OCI-LY7 (cell line): ENCODE measurements around the gene MAST2. TPM values are rescaled to one million over a fixed set of nuclear protein-coding genes. Genes with fewer than 3 reads are reported as not detected.
"Not testable (repeated sequence)": the region's sequence is repeated elsewhere in the genome, so short reads cannot be mapped to it uniquely, and the experiment has no call there.

ENCODE experiments used
- BruUV-seq: library from RNA; stranded (reverse); fragments of 400-500 nt; replicated peaks from 2 replicates; lab custom pipeline; 2021; lab: Mats Ljungman, UMichigan
- CTCF ChIA-PET: fragments of 300-600 bp; sonication (Branson Sonifier 250); formaldehyde crosslinking; loops from one replicate; lab custom pipeline; 2022; ENCODE audit warnings: antibody characterized with exemption; ENCODE audit not compliant: unreplicated experiment; lab: Charles Lee
- POLR2A ChIA-PET: fragments of 300-600 bp; sonication (Branson Sonifier 250); formaldehyde crosslinking; loops from one replicate; lab custom pipeline; 2022; ENCODE audit warnings: antibody characterized with exemption; lab: Charles Lee
- DNase-seq: peaks from one replicate; pipeline ENCODE4 v3.0.0-alpha.2; 2015; ENCODE audit warnings: low spot score
- H2AFZ ChIP-seq: fragments of 200-600 bp; sonication (generic), shearing (Covaris generic); 2 replicates; pipeline ENCODE4 v1.6.1; 2014; ENCODE audit warnings: mild to moderate bottlenecking, antibody characterized with exemption, low read length, moderate library complexity
- H3K27ac ChIP-seq: fragments of 200-600 bp; sonication (generic); 2 replicates; pipeline ENCODE4 v1.5.1; 2014; ENCODE audit warnings: mixed run types, low read depth, mild to moderate bottlenecking, moderate library complexity, low read length, inconsistent platforms; ENCODE audit not compliant: poor library complexity, severe bottlenecking
- H3K36me3 ChIP-seq: fragments of 200-600 bp; sonication (generic); 2 replicates; pipeline ENCODE4 v1.6.1; 2014; ENCODE audit warnings: mild to moderate bottlenecking, antibody characterized with exemption, low read length, moderate library complexity, mixed read lengths; ENCODE audit not compliant: insufficient read depth
- H3K4me1 ChIP-seq: fragments of 200-600 bp; sonication (generic); 2 replicates; pipeline ENCODE4 v1.5.1; 2014; ENCODE audit warnings: mild to moderate bottlenecking, low read length; ENCODE audit not compliant: insufficient read depth, poor library complexity, severe bottlenecking
- H3K4me2 ChIP-seq: fragments of 200-600 bp; sonication (generic); 2 replicates; pipeline ENCODE4 v1.6.1; 2014; ENCODE audit warnings: mild to moderate bottlenecking, low read length
- H3K4me3 ChIP-seq: fragments of 200-600 bp; sonication (generic); 2 replicates; pipeline ENCODE4 v1.5.1; 2014; ENCODE audit warnings: mild to moderate bottlenecking, low read depth, low read length; ENCODE audit not compliant: poor library complexity, severe bottlenecking
- H3K79me2 ChIP-seq: fragments of 200-600 bp; sonication (generic); 2 replicates; pipeline ENCODE4 v1.6.1; 2016; ENCODE audit warnings: low read depth, mild to moderate bottlenecking, low read length, moderate library complexity, mixed read lengths; ENCODE audit not compliant: insufficient read depth
- H3K9me2 ChIP-seq: fragments of 200-600 bp; sonication (generic); 2 replicates; pipeline ENCODE4 v1.6.1; 2016; ENCODE audit warnings: mild to moderate bottlenecking, low read length, mixed read lengths; ENCODE audit not compliant: insufficient read depth
- H3K9me3 ChIP-seq: fragments of 200-600 bp; sonication (generic); 2 replicates; pipeline ENCODE4 v1.6.1; 2014; ENCODE audit warnings: mild to moderate bottlenecking, mixed run types, low read length, mixed read lengths
- H4K20me1 ChIP-seq: fragments of 200-600 bp; sonication (generic); 2 replicates; pipeline ENCODE4 v1.6.1; 2014; ENCODE audit warnings: mild to moderate bottlenecking, antibody characterized with exemption, low read length, moderate library complexity, mixed read lengths; ENCODE audit not compliant: insufficient read depth
- CTCF ChIP-seq: fragments of 200-600 bp; sonication (generic); conservative IDR thresholded peaks from 2 replicates; pipeline ENCODE4 v1.5.1; 2014; ENCODE audit warnings: mild to moderate bottlenecking, antibody characterized with exemption, low read length, moderate library complexity, mixed read lengths
- EZH2phosphoT487 ChIP-seq: fragments of 200-600 bp; sonication (generic); IDR thresholded peaks from 2 replicates; pipeline ENCODE4 v1.6.1; 2018; ENCODE audit warnings: low read depth, borderline replicate concordance, mild to moderate bottlenecking, mixed run types, antibody characterized with exemption, low read length, moderate library complexity, mixed read lengths
- intact Hi-C: fragments of 100-400 bp; cut with micrococcal nuclease; formaldehyde crosslinking; loops from one replicate; pipeline ENCODE4 v1.10.0; 2022; ENCODE audit not compliant: unreplicated experiment
- total RNA-seq, 2 experiments: library from RNA; depleted of rRNA in 1 of 2; stranded (reverse); fragments of >200 nt in 1 of 2; shearing (Covaris generic) in 1 of 2; gene quantifications; 2 replicates each; pipeline ENCODE4 v1.2.3, GENCODE V29; 2014 to 2022

The MAST2 gene
- total RNA-seq, 2 experiments from 2014 or later, result 32.1 to 67.2 TPM

GRCh38 chr1:45868861-45869260 is 65.4 kb downstream of the MAST2 start:
- intact Hi-C loops, result no loop called here
- no peak for TF ChIP-seq CTCF
- TF ChIP-seq EZH2phosphoT487, result no peak
- Histone ChIP-seq H3K4me3 (no peak overlapping the region), H3K36me3 (peaks cover 6% of the 10 kb centered on the region; the same call in 1 of the 2 replicates), H3K4me2 (no peak overlapping the region), H3K4me1 (peaks cover 27% of the 10 kb centered on the region), H3K9me2 (no peaks in the 10 kb centered on the region), H2AFZ (no peak overlapping the region), H3K27ac (no peak overlapping the region), H4K20me1 (peaks cover 5% of the 10 kb centered on the region; the same call in 1 of the 2 replicates), H3K9me3 (no peaks in the 10 kb centered on the region), H3K79me2 (peaks cover 61% of the 10 kb centered on the region)
- POLR2A ChIA-PET, result interaction anchor here (0.6 to 3.1 kb wide), 3 partner anchors 11 to 283 kb away, joined by 5 to 12 read pairs (median 6); no protein-coding TSS in a partner anchor
- no TSS peak for BruUV-seq
- CTCF ChIA-PET, result no interaction called here
- DNase-seq, result no peak

DNA sequence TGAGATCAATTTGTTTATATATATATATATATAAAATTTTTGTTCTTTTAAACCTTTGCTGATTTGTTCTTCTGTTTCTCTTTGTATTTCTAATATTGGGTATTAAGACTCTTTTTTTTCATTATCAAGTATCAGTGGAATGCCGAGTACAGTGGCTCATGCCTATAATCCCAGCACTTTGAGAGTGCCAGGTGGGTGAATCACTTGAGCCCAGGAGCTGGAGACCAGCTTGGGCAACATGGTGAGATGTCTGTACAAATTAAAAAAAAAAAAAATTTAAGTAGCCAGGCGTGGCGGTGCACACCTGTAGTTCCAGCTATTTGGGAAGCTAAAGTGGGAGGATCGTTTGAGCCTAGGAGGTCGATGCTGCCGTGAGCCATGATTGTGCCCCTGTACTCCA is 67.1 kb downstream of the MAST2 start:
- no peak overlapping the region for H3K4me2 ChIP-seq
- peaks cover 1% of the 10 kb centered on the region; the same call in 1 of the 2 replicates for H4K20me1 ChIP-seq
- ChIA-PET CTCF (interaction anchor here (0.6 kb wide), 1 partner anchor 72 kb away, joined by 3 read pairs; no protein-coding TSS in a partner anchor), POLR2A (interaction anchor here (0.6 to 3.1 kb wide), 2 partner anchors 9 to 30 kb away, joined by 3 to 12 read pairs; no protein-coding TSS in a partner anchor)
- H3K9me3 ChIP-seq, result no peaks in the 10 kb centered on the region
- TF ChIP-seq EZH2phosphoT487 (no peak), CTCF (no peak)
- H3K4me1 ChIP-seq, result peaks cover 14% of the 10 kb centered on the region
- no peak for DNase-seq
- no peak overlapping the region for H3K4me3 ChIP-seq
- no peak overlapping the region for H2AFZ ChIP-seq
- peaks cover 8% of the 10 kb centered on the region; the same call in 1 of the 2 replicates for H3K36me3 ChIP-seq
- no peaks in the 10 kb centered on the region for H3K9me2 ChIP-seq
- H3K27ac ChIP-seq, result no peak overlapping the region
- H3K79me2 ChIP-seq, result peaks cover 45% of the 10 kb centered on the region
- intact Hi-C loops, result no loop called here
- no TSS peak for BruUV-seq

- H3K4me3 ChIP-seq, H2AFZ ChIP-seq, H3K4me2 ChIP-seq, intact Hi-C loops, DNase-seq, H3K36me3 ChIP-seq, H4K20me1 ChIP-seq, H3K9me3 ChIP-seq, H3K9me2 ChIP-seq, CTCF ChIA-PET, BruUV-seq, POLR2A ChIA-PET, H3K27ac ChIP-seq: not testable (repeated sequence)
- peaks cover 35% of the 10 kb centered on the region; the same call in 1 of the 2 replicates for H3K79me2 ChIP-seq
- peaks cover 26% of the 10 kb centered on the region for H3K4me1 ChIP-seq
These were observed 68.9 kb downstream of the MAST2 start for GRCh38 chr1:45872173-45872801.
